ENCODE measurements around the gene POU2F3.

The POU2F3 gene

DNA sequence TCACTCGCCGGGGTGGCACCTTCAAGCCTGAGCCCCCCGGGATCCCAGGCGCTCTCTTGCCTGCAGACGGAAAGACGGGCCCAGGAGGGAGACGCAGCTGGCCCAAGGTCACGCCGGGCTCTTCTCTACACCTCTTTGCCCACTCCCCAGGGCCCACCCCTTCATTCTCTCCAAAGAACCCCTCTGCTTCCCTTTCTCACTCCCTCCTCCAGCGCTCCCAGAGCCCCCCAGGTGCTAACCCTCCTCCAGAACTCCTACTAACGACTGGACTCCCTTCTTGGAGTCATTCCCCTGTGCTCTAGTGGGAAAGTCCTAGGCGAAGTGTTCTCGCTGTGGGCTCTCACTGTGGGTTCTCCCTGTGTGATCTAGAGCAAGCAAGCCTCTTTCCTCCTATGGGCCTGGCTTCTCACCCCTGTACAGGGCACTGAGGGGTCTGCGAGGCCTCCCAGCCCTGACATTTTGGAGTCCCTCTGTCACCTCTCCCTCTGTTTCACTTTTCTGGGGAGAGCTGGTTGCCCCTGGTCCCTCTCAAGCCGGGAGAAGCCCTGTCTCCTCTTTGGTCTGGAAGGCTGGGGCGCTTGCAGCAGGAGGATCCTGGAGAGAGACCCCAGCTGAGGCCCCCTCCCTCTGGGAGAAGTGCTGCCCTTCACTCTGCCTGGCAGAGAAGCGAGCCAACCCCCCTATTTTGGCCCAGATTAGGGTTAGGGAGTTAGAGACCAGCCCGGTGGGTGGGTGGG lies 28.2 kb upstream of the POU2F3 start:
- DNase-seq = no peak

DNA sequence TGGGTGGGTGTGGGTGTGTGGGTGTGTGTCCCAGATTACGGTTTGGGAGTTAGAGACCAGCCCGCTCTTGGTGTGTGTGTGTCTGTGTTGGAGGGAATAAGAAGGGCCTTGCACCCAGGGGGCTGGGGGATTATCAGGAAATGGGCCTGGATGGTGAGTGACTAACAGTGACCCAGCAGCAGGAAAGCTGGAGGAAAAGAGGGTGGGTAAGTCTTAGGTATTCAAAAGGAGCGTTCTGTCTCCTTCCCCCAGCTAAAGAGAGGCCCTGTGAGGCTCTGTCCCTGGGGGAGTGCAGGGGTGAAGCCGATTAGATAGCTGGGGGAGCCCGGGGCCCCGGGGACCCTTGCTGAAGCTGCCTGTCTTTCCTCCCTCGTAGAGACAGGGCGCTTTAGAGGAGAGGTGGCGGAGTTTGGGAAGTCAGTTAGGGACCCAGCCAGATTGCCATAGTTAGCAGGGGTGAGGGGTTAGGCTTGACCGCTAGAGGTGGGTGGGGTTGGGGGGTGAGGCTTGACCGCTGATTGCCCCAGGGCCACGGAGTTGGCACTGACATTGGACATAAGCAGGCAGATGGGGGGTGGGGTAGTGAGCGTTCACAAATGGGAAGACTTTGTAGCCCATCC lies 27.6 kb upstream of the POU2F3 start:
- no peak for DNase-seq

DNA sequence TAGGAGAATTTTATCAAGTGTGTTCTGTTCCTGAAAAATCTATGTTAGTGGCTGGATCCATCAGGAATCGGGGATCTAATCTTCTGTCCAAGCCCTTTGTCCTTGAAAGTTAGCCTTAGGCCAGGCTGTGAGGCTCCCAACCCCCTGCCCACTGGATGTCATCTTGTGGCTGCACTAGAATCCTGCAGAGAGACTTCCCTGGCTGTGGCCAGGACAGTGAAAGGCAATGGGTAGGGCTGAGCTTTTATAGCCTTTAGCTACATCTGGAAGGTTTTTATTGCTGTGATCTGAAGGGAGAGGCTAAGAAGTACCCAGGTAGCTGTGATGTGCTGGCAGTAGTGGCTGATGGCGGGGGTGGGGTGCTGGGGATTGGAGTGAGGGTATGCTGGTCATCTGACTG lies 27.0 kb upstream of the POU2F3 start:
- DNase-seq = no peak

DNA sequence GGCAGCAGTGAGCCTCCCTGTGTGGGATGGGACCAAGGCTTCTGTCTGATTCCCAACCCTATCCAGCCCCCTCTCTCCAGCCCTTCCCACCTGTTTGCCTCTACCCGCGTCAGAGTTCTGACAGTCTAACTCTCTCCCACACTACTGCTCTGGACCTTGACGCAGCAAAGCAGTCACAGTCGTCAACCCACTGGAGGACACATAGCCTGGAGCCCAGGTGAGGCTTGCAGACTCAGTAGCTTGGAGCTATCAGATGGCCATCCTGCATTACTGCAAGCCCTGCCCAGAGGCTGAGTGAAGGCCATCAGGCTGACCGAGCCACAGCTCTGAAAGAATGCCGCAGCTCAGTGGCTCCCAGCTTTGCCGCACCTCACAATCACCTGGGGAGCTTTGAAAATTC lies 25.4 kb upstream of the POU2F3 start:
- DNase-seq = no peak

DNA sequence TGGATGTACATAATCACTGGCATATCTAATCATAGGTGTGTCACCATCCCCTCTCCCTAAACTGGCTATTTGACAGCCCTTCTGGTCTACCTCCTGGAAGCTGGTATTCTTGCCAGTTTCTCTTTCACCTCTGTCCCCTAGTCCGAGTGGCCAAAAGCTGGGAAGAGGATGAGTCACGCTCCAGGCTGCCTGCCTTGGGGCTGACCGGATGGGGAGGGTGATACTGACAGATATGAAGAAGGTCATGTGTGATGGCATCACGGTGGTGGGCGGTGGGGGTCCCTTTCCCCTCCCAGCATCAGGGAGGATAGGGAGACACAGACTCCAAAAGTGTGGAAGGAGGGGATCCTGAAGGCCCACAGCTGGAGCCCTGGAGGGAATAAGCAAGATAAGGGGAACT lies 24.3 kb upstream of the POU2F3 start:
- no peak for DNase-seq

DNA sequence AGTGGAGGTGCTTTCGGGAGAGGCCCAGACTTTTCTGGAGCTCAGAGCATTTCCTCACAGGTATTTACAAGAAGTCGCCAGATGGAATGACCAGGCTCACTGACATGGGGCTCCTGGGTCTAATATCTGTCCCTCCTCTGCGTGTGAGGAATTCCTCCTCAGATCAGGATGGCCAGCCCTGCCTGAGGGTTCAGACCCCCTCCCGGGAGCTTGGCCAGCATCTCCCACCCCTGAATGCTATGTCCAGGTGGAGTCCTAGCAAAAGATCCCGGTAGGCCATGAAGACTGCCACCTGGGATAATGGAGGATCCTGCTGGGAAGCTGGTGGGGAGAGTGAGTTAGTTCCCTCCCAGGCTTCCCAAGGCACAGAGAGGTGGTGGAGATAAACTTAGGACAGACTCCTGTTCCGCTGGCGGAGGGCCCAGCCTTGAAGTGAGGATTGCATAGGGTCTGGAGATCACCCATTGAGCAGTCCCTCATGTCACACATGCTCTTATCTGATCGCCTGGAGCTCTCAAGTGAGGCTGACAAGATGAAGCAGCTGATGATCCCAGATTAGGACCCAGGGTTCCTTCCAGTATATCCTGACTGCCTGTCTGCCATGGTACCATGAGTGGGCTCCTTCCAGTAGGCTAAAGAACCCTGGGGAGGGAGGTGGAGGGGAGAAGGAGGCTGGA lies 23.4 kb upstream of the POU2F3 start:
- DNase-seq = no peak

DNA sequence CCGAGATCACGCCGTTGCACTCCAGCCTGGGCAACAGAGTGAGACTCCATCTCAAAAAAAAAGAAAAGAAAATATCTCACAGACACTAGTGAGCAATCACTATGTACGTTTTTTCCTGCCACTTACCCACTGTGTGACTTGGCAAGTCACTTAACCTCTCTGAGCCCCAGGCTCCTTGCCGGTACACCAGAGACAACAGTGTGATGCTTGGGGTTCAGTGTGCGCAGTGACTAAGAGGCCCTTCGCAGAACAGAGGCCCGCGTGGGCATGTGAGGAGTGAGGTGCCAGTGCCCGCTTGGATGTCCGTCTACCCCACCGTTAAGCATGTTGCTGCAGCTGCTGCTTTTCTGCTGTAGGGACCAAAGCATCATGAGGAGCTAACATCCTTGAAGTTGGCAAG lies 22.4 kb upstream of the POU2F3 start:
- DNase-seq = no peak

DNA sequence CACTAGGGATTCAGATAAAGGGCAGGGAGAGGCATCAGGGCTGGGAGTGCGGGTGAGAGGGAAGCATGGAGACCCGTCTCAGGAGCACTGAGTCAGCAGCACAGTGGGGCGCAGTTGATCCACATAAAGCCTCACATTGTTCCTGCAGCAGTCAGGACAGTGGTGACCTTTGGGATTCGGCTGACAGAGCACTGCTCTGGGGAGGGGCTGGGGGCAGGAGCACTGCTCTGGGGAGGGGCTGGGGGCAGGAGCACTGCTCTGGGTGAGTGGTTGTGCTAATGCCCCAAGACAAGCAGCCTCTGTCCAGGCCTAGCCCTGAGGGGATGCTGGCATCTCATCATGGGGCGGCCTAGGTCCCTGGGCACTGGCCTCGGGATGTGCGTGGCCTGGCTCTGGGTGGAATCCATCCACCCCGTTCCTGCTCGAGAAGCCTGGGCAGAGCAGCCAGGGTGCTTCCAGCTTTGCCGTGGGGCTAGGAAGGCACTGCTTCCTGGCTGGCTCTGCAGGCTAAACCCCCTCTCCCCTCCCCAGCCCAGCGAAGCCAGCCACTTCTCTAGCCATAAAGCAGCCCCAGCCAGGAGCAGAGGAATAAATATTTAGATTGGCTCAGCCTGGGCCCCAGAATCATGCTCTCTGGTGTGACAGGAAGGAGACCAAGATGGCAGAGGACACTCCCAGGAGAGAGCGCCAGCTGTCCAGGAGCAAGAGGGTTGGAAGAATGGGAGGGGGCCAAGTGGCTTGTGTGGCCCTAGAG lies 21.8 kb upstream of the POU2F3 start:
- DNase-seq = no peak

DNA sequence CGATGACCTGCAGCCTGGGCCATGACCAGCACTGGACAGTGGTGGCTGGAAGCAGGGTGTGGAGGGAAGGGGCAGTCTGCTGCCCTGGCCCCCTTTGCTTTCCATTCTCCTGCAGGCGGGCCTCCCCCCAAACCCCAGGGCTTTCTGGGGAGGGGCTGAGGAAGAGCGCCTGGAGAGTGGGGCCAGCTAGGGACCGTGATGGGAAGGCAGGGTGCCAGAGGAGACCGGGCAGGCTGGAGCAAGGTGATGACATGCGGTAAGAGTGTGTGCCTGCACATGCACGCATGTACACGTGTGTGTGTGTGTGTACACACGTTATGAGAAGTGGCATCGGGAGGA lies 21.3 kb upstream of the POU2F3 start:
- DNase-seq = no peak

DNA sequence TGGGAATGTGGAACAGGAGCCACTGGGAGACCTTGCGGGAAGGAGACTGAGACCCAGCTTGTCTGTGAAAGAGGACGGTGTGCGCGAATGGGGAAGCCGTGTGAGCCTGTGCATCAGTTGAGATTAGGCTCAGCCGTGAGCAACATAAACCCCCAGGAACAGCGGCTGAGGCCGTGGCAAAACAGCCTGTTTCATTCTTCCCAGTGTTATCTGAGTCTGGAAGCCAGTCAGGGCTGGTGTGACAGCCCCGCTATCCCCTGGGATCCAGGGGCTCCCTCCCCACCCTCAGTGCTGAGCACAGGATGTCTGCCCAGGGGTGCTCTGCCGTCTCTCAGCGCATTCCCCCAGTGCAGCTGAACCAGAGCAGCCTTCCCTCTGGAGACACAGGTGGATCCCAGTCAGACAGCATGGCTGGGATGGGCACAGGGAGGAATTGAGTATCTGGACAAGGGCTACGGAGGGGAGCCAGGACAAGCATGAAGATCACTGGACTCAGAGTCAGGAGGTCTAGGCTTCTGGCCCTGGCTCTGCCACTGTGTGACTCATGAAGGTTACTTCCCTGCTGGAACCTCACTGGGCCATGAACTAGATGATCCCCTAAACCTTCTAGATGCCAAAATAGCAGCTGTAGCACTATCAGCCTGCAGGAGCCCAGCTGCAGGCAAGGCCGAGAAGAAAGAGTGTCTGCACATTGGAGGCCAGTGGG lies 20.6 kb upstream of the POU2F3 start:
- no peak for DNase-seq

DNA sequence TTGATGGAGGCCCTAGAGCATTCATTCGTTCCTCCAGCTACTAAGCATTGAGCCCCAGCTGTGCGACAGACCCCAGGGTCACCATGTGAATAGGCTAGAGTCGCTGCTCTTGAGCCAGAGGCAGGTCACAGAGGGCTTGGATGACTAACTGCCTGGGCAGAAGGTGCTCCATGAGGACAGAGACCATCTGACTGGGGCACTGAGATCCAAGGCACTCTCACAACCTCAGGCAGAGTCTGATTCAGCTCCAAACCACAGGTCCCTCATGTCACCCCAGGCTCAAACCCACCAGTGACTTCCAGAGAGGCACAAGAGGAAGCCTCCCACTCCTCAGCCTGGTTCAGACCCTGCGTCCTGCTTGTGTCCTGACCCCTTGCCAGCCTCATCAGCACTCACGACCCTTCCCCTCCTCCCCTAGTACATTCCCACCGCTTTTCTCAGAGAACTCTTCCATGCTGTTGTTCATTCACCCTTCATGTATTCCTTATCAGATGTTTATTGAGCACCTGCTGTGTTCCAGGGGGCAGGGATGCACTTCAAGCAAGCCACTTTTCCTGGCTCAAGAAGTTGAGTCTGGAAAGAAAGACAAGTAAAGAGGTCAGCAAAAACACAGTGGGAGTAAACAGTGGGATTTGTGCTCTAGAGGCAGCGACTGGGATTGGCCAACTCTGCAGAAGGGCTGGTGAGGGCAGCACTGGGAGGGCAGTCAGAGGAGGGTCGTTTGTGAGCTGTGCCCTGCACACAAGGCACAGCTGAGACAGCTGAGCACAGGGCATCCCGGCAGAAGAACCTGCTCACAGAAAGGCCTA lies 19.8 kb upstream of the POU2F3 start:
- no peak for DNase-seq

DNA sequence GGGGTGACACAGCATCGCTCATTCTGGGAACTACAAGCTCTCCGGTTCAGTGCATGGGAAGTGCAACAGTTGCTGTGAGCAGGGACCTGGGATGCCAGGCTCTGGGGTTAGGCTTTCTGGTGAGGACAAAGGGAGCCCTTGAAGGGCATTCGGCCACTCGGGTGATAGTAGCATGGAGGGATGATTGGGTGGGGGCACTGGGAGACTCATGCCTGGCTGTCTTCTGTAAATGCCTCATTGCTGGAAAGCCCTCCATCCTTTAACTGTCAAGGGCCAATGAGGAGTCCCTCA lies 19.2 kb upstream of the POU2F3 start:
- DNase-seq = no peak

DNA sequence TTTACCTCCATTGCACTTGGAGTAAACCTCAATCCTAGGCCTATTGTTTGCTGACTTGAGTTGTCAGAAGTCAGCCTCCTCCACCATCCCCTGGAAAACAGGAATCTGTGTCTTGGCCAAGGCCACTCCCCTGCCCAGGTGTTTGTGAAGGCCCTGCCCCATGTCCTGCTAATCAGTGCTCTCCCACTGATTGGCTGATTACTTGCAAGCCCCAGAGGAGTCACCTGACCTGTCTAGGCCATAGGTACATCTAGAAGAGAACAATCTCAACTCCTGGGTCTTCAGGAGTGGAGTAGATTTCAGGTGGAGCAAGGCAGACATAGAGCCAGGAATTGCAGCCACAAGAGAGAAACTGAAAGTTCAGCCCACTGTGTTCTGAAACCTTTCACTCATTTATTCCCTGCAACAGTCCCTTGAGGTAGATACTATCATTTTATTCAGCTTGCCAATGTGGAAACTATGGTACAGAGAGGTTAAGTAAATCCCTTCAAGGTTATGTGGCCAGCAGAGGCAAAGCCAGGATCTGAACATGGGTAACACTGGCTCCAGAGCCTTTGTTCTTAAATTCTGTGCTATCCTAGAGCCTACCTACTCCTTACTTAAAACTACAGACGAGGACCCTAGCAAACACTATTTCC lies 18.7 kb upstream of the POU2F3 start:
- no peak for DNase-seq

DNA sequence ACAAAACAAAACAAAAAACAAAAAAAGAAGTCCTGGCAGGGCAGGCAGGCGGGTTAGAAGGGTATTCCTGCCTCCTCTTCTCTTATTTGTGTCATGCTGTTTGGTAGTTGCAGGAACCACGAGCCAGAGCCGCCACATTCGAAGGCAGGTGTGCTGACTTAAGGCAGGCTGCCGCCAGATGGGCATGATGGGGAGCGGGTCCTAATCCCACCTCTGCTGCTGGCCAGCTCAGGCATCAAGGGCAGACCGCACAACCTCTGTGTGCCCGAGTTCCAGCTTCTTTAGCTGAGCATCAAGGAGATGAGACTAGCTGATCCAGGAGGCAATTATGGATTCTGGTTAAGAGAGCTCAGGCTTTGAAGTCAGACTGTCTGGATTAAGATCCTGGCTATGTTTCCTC lies 17.0 kb upstream of the POU2F3 start:
- DNase-seq = no peak

DNA sequence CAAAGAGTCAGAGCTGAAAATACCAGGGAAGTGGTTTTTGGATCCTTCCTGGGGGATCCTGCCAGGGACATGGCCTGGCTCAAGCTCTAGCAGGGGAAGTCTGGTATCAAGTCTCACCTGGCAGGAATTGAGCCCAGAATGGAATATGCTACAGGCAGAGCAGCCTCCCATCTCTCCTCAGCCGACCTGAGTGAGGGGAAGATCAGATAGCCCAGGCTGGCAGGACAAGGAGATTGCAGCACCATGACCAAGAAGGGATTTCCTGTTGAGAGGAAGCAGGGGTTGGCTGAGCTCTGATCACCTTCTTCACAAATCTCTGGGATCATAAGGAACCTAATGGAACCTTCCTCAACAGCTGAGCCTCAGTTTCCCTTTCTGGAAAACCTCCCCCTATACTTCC lies 16.1 kb upstream of the POU2F3 start:
- DNase-seq = no peak

DNA sequence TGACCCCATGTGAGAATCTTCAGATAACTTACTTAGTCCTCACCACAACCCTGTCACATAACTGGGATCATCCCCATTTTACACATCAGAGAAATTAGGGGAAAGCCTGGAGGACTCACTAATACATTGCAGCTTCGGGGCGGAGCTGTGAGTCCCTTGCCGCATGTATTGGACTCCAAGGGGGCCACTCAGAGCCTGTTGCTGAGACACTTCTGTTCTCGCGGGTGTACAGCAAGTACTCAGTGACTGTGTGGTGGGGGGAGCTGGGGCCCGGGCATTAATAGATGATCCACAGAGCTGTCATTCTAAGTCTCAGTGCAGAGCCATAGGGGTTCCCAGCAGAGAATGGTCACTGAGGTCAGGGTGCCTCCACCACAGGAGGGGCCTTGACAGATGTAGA lies 15.6 kb upstream of the POU2F3 start:
- no peak for DNase-seq

DNA sequence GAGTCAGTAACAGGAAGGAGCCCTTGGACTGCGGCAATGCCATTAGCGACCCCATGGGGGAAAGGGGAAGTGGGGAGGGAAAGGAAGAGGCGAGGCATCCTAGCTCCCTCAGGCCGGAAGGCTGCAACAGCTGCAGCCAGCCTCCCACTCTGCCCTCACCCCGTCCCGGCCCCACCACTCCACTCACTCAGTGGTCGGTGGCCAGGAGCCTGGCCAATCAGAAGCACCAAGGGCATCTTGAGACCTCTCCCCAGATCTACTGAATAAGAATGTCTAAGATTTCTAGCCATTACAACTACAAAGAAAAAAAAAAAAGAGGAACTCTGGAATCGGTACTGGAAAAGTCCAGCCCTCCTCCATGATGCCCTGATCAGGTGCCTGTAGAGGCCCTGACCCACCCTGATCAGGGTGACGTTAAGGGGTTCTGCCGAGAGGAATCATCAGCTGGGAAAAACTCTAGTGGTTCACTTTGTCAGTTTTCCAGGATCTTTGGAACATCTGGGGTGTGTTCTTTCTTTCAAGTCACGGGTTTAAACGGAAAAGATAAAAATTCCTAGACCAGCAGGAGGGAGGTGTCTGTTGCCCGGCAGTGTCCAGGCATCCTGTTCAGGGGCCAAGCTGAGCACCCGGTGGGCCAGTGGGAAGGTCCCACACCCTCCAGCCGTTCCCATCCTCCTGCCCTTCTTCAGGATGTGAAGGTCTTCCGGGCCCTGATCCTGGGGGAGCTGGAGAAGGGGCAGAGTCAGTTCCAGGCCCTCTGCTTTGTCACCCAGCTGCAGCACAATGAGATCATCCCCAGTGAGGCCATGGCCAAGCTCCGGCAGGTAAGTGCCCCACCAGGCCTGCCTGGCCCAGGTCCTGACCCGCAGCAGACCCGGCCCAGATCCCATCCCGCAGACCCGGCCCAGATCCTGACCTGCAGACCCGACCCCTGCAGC lies 14.7 kb upstream of the POU2F3 start:
- no peak for DNase-seq

DNA sequence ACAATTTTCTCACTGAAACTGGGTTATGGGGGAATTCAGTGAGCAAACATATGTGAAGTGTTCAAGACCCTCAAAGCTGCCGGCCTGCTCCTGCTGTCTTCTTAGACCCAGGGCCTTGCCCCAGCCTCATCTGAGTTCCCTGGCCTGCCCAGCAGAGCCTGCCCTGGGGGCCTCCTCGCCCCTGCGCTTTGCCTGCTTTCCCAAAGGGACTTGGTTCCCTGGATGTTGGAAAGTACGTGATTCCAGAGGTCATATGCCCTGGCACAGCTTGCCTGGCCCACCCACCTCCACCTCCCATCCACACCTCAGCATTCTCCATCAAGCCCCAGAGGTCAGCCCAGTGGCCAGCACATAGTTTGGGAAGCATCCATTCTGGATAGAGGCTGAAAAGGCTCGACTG lies 13.7 kb upstream of the POU2F3 start:
- DNase-seq = no peak

DNA sequence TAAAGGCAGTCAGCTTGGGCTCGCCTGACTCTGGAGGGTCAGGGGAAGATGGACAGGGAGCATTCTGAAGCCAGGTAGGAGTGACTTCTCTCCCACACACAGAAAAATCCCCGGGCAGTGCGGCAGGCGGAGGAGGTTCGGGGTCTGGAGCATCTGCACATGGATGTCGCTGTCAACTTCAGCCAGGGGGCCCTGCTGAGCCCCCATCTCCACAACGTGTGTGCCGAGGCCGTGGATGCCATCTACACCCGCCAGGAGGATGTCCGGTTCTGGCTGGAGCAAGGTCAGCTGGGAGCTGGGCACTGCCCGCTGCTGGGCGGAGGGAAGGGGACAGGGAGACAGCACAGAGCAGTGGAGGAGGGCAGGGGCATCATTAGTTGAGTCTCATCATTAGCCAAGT lies 13.2 kb upstream of the POU2F3 start:
- no peak for DNase-seq

DNA sequence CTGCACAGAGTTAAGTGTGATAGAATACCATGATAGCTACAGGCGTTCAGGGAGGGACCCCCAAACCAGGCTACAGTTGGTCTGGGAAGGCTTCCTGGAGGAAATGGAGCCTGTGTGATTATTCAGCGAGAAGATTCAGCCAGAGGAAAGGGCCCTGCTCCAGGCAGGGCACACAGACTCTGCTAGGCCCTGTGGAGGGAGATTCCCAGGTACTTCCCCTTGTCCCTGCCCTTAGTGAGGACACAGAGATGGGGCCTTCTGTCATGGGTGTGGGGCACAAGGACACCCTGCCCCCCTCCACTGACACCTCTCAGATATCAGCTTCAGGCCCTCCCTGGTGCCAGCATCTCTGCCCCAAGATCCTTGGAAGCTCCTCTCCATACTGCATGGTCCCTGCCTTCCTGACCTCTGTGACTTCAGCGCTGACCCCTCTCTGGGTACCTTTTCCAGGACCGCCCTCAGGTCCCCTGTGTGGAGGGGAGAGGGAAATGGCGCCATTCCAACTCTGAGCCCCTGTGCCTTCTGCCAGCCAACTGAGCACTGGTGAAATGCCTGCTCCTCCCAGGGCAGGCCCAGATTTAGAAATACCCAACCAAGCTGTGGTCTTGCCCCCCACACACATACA lies 12.6 kb upstream of the POU2F3 start:
- DNase-seq = no peak

Measured in activated CD4-positive, alpha-beta T cell treated with anti-CD3 and anti-CD28 coated beads, Interleukin-2, amount 50 U/mL, for 4 hours (primary cell).